ENCODE measurements around the gene THSD4.

DNA sequence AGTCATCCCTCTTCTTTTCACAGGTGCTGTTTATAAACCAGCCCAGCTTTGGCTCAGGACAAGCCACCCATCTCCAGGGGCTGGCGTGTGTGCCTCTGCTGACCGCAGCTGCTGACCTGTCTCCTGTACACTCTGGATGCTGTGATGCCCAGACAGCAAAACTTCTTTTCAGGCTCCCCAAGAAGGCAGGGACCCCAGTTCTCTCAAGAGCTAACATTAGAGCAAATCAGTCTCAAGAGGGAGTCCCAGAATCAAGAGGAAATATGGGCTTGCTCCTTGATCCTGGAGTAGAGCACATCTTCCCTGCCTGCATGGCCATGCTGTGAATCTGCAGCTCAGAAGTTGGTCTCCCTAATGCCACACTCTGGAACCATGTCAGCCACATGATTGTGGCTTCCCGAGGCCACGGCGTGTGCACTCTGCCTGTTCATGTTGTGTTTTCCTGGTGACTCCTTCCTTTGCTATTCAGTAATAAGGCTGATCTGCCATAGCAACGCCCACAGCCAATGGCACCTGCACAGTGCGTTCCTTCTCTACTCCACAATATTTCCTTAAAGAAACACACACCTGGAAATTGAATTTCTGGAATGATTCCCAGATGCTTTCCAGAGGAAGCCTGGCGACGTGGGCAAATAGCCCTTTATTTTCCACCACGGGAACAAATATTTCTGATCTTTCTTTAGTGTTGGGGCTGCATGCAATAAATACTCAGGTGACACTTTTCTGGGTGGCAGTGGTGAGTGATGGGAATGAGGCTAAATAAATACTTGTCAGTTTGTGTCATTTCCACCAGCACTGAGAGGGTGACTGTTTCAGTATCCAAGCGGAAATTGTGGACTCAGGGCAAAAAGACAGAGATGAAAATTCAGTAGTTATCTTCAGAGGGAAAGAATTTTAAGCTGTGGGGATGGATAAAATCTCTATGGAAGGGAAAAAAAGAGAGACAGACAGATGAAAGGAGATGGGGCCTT lies 21.9 kb upstream of the THSD4 start:
- TF ChIP-seq, protein P1, sequence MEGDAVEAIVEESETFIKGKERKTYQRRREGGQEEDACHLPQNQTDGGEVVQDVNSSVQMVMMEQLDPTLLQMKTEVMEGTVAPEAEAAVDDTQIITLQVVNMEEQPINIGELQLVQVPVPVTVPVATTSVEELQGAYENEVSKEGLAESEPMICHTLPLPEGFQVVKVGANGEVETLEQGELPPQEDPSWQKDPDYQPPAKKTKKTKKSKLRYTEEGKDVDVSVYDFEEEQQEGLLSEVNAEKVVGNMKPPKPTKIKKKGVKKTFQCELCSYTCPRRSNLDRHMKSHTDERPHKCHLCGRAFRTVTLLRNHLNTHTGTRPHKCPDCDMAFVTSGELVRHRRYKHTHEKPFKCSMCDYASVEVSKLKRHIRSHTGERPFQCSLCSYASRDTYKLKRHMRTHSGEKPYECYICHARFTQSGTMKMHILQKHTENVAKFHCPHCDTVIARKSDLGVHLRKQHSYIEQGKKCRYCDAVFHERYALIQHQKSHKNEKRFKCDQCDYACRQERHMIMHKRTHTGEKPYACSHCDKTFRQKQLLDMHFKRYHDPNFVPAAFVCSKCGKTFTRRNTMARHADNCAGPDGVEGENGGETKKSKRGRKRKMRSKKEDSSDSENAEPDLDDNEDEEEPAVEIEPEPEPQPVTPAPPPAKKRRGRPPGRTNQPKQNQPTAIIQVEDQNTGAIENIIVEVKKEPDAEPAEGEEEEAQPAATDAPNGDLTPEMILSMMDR (IDR thresholded peaks at IDR 0.05), result no peak
- no peak for TF ChIP-seq POLR2A (IDR thresholded peaks at IDR 0.05)
